ENCODE measurements around the gene DSCAML1.
"Not testable (repeated sequence)": the region's sequence is repeated elsewhere in the genome, so short reads cannot be mapped to it uniquely, and the experiment has no call there.

The DSCAML1 gene

DNA sequence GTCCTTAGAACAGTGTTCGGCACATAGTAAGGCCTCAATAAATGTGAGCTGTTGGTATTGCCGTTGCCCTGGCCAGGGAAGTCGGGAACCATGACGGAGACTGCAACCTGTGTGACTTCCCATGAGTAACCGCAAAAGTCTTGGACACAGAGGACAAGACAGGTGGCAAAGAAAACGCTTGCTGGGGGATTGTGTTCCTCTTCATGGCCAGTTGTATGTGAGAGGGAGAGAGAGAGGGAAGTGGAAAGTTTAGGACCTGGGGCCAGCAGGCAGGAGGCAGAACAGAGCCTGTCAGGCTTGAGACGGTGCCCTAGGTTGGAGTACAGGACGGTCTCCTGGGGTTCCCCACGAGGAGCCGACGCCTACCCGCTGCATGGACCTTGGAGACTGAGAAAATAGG is 379.2 kb downstream of the DSCAML1 start:
- DNase-seq, result no peak

DNA sequence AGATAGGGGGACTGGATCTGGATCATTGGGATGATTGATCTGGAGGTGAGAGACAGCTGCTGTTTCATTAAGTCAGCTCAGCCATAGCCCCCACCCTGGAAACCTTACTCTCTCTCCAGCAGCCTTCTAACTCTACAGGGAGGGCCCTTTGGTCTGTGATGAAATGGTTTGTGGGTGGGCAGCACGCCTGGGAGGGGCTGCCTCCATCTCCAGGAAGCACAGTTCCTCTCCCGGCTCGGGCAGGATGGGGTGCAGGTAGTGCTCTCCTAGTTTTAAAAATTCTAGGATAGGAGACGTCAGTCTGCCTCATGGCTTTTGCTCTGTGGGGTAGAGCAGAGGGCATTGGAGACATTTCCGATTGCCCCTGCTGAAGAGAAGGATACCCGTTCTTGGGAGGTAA is 379.7 kb downstream of the DSCAML1 start:
- no peak for DNase-seq

DNA sequence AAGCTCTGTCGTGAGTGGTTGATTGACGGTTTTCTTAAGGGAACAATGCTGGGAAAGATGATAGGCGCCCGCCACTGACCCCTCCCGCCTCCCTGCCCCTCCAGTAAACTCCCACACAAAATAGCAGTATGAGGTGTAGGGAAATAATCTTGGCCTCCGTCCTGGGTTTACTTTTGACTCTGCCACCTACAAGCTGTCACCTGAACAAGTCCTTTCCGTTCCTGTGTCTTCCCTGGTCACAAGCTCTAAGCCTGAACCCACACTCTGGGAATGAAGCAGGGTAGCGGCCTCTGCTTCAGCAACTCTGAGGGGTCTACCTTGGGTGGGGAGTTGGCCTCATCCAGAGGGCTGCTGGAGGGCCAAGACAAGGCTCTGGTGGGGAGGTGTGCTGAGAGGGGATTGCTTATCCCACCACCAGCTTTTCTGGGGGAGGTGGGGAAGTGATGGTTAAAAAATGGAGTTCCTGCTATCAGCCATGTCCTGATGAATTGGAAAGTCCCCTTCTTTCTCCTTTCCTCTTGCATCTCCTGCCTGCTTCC is 381.6 kb downstream of the DSCAML1 start:
- DNase-seq, result no peak

DNA sequence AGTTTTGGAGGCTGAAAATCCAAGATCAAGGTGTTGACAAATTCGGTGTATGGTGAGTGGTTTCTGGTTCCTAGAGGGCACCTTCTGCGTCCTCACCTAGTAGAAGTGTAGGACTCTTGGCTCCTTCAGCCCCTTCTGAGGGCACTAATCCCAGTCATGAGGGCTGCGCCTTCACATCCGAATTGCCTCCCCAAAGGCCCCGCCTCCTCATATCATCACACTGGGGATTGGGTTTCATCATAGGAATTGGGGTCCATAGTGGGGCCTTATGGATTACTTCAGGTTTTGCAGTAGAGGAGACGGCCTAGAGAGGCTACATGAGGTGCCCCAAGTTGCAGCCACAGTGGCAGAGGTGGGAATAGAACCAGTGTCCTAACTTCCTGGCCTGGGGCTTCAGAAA is 382.3 kb downstream of the DSCAML1 start:
- DNase-seq, result no peak

DNA sequence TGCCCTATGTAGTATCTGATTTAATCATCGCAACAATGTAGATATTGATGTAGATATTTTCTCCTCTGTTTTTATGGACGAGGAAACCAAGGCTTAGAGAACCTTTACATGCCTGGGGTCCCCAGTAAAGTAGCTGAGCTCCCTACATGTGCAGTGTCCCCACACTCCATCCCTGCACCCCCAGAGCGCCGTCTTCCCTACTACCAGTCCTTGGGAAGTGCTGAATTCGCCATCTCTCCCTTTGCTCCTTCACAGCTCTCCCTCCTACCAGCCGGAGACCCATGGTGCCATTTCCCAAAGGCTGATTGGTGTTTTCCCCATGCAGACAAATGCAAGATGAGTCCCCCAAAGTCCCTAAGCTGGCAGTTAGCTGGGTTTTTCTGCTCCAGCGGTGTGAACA is 383.4 kb downstream of the DSCAML1 start:
- no peak for DNase-seq

DNA sequence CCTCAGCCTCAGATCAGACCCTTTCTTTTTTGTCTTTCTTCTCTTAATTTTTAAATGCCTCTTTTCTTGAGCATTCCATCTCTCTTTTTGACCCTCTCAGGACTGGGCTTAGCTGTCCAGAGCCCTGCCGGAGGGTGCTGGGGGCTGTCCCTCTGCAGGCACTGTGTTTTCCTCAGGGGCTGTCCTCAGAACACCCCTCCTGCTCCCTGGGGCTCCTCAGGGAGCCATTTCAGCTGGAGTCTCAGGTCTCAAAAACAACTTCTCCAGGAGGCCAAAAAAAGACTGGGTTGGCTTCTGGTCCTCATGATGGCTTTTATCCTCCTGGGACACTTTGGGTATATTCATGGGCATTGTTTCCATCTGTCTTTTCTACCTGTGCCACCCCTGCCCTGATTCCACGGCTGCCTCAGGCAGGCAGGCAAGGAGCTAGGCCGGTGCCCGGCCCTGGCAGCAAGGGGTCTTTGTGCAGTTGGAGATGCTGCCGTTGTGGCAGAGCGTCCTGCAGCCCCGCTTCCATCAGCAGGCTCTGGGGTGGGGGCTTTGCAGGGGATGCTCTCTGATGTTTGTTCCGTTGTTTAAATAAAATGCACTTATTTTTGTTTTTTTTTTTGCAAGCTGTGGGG is 384.3 kb downstream of the DSCAML1 start:
- DNase-seq, result no peak

DNA sequence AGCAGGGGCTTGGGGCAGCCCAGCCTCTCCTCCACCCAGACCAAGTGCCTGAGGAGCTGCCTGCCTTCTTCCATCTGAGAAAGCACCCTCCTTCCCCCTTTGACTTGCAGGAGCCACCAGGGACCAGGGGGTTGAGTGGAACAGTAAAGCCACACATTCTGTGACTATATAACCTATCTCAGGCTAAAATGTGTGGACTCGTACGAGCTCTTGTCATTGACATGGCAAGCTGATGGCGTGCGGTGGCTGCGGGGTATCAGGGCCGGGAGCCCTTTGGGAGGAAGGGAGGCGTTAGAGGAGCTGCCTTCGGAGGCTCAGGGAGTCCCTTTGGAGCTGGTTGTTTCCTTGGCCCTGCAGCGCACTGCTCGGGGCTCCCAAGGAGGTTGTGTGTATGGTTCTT is 384.8 kb downstream of the DSCAML1 start:
- no peak for DNase-seq

DNA sequence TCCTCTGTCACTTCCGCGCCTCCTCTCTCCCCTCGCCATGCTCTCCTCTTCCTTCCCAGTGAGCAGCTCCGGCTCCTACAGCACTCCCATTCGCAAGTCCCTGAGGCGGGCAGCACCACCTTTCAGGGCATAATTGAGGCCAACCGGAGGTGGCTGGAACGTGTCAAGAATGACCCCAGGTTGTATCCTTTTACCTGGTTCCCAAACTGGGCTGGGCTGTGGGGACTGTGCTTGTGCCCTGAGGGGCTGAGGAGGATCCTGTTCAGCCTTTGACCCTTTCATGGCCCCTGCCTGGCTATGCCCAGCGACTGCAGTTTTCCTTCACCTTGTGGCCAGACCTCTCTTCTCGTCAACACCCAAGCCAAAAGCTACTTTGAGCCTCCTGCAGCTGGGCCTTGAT is 385.3 kb downstream of the DSCAML1 start:
- no peak for DNase-seq

DNA sequence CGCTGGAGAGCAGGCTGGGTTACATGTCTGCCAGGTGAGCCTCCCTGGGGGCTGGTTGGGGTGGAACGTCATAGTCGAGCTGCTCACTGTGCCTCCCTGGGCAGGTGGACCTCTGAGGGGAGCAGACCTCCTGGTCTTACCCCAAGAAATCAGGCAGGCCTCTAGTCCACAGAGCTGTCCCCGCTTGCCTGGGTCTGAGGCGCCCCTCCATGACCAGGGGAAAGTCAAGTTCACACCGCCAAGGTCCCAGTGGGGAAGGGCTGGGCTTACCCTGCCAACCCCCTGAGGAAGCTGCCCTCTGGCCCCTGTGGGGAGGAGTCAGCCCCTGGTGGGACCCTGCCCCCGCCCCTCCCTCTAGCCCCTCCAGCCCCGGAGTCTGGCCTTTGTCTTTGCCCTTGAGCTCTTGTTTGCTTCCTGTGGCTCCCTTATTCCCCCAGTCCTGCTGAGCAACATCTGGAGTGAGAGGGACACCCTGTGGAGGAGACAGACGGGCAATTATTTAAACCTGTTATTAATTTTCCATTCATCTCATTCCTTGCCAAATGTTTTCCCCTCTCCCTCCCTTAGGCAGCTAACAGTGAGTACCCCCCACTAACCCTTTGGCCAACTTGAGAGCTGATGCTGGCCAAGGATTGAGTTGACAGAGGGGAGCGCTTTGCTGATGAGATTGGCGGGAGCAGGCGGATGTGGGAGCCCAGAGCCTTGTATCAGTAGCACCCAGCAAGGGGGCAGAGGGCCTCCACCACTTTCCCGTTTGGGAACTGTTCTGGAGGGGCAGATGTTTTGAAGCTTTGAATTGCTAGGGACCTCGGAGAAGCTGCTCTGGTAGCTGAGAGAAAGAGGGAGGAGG is 385.9 kb downstream of the DSCAML1 start:
- no peak for DNase-seq

DNA sequence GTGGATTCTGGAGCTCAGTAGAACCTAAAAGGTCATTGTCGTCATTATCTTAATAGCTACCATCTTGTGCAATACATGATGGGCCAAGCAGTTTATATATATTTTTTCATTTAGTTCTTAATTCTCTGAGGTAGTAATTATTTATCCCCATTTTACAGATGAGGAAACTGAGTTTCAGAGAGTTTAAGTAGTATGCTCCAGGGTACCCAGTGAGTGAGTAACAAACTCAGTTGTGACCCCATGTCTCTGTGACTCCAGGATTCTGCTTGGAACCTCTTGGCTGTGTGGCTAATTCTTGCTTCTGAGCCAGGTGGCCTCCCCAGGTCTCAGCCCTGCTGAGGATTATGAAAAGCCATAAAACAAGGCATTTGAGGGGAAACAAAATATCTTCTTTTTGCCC is 386.8 kb downstream of the DSCAML1 start:
- DNase-seq, result no peak

DNA sequence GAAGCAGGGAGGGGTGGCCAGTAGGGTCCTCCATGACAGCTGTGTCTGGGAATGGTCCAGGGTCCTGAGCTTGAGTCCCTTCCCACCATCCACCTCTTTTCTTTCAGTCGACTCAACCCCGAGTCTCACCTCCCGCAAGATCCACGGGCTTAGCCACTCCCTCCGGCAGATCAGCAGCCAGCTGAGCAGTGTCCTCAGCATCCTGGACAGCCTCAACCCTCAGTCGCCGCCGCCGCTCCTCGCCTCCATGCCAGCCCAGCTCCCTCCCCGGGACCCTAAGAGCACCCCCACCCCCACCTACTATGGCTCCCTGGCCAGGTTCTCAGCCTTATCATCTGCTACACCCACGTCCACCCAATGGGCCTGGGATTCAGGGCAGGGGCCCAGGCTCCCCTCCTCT is 387.5 kb downstream of the DSCAML1 start:
- no peak for DNase-seq

DNA sequence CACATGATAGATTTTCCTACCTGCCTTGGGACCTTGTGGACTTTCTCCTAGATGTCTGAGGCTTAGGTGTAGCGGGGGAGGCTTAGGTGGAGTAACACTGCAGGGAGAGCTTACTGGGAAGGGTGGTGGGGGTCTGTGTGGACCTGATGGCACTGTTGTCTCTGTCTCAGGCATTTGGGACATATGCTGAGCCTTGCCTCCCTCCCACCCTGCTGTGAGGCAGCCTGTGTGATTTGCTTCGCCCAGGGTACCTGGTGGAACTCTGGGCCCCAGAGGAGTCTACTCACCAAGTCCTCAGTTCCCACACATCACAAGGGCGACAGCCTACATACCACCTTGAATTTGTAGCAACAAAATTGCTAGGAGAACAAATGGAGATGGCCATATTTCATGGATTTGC is 388.7 kb downstream of the DSCAML1 start:
- DNase-seq, result no peak

DNA sequence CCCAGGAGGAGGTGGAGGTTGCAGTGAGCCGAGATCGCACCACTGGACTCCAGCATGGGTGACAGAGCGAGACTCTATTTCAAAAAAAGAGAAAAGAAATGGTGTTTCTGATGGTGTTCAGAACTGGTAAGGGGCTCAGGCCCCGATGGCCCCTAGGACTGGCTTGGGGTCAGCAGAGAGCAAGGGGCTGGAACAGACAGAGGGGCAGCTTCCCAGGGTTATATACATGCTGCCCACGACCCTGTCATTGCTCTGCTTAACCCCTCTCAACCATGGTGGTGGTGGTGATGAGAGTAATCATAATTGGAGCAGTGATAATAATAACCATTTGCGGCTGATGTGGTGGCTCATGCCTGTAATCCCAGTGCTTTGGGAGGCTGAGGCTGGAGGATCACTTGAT is 390.0 kb downstream of the DSCAML1 start:
- no peak for DNase-seq

DNA sequence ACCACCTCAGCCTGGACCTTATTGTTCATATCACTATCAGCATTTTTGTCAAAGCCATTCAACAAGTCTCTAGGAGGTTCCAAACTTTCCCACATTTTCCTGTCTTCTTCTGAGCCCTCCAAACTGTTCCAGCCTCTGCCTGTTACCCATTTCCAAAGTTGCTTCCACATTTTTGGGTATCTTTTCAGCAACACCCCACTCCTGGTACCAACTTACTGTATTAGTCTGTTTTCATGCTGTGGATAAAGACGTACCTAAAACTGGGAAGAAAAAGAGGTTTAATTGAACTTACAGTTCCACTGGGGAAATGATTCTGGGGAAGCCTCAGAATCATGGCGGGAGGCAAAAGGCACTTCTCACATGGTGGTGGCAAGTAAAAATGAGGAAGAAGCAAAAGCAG is 391.1 kb downstream of the DSCAML1 start:
- DNase-seq, result peak; percentile 23

DNA sequence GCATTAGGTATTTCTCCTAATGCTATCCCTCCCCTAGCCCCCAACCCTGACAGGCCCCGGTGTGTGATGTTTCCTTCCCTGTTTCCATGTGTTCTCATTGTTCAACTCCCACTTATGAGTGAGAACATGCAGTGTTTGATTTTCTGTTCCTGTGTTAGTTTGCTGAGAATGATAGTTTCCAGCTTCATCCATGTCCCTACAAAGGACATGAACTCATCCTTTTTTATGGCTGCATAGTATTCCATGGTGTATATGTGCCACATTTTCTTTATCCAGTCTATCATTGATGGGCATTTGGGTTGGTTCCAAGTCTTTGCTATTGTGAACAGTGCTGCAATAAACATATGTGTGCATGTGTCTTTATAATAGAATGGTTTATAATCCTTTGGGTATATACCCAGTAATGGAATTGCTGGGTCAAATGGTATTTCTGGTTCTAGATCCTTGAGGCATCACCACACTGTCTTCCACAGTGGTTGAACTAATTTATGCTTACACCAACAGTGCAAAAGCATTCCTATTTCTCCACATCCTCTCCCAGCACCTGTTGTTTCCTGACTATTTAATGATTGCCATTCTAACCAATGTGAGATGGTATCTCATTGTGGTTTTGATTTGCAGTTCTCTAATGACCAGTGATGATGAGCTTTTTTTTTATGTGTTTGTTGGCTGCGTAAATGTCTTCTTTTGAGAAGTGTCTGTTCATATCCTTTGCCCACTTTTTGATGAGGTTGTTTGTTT is 397.7 kb downstream of the DSCAML1 start:
- DNase-seq, result not testable (repeated sequence)

DNA sequence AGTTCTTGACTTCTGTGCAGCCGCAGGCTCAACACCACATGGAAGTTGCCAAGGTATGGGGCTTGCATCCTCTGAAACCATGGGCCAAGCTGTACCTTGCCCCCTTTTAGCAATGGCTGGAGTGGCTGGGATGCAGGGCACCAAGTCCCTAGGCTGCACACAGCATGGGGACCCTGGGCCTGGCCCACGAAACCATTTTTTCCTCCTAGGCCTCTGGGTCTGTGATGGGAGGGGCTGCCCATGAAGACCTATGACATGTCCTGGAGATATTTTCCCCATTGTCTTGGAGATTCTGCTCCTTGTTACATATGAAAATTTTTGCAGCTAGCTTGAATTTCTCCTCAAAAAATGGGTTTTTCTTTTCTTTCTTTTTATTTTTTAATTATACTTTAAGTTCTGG is 398.4 kb downstream of the DSCAML1 start:
- not testable (repeated sequence) for DNase-seq

DNA sequence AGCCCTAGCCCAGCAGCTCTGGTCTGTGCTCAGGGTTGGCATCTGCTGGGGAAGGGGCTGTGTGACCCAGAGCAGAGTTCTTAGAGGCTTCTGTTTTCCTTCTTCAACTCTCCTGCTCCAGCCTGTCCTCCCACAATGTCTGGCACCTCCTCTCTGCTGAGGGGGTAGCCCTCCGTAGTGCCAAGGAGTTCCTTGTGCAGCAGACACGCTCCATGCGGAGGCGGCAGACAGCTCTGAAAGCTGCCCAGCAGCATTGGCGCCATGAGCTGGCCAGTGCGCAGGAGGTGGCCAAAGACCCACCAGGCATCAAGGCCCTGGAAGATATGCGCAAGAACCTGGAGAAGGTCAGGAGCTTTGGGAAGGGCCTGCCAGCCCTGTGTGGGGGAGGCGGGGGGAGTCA is 400.0 kb downstream of the DSCAML1 start:
- no peak for DNase-seq

DNA sequence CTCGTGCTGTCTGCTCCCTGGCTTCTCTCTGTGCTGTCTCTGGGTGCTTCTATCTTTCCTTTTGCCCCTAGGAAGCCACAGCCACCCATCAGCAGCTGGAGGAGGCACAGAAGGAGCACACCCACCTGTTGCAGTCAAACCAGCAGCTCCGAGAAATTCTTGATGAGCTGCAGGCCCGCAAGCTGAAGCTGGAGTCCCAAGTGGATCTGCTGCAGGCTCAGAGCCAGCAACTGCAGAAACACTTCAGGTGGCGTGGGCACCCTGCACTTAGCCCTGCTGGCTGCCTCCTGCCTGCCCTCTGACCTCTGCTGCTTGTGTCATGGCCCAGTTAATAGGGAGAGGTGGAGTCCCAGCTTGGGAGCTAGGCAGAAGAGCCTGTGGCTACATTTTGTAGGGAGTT is 401.5 kb downstream of the DSCAML1 start:
- no peak for DNase-seq

DNA sequence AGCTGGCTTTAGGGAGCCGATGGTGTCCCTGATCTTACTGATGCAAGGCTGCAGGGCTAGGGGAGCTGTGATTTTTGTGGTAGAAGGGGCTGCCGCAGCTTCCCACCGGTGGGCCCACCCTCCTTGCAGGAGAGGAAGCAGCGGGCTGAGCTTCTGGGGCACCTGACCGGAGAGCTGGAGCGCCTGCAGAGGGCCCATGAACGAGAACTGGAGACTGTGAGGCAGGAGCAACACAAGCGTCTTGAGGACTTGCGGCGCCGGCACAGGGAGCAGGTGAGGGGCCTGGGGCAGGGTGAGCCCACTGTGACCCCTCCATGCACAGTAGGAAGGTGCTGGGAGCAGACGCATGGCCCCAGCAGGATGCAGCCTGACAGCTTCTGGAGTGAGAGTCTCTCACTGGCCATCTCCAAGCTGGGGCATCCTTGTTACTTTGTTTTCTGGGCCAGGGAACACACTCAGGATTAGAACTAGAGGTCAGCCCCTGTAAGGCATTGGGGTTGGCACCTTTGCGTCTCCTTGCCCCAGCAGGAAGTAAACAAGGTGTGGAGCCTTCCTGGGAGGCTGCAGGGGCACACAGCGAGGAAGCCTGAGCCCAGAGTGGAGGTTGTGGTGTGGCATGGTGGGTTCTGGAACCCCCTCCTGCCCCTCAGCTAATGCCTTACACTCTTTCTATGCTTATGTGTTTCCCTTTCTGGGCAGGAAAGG is 402.6 kb downstream of the DSCAML1 start:
- no peak for DNase-seq

DNA sequence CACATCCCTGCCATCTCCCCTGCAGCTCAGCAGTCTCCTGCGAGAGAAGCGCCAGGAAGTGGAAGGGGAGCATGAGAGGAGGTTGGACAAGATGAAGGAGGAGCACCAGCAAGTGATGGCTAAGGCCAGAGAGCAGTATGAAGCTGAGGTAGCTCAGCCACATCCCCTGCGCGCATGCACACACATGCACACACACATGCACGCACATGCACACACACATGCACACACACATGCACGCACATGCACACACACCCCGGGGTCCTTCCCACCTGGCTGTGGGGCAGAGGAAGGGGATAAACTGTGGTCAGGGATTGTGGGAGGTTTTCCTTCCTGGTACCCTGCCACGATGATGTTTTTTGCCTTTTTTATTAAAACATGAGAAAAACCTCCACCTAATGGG is 404.0 kb downstream of the DSCAML1 start:
- no peak for DNase-seq

DNA sequence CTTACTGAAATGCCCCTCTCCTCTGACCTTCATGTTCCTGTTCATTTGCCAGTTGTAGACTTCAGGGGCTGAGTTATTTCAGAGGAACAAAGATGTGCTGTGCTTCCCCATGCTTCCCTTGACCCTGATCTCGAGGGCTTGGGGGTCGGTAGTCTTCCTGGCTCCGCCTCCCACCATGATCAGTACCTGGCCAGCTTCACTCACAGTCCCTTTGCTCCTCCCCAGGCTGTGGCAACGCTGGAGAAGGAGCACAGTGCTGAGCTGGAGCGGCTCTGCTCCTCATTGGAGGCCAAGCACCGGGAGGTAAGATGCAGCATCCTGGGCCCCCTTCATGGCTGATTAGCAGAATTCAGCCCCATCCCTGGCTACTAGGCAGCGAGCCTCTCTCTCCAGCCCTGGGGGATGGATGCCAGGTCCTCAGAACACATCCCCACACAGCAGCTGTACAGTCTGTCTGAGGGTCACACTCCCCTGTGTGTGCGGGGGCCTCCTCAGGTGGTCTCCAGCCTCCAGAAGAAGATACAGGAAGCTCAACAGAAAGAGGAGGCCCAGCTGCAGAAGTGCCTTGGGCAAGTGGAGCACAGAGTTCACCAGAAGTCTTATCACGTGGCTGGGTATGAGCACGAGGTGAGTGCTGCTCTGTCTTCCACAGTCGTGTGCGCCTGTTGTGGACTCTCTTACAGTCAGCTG is 404.9 kb downstream of the DSCAML1 start:
- DNase-seq, result peak; percentile 24

DNA sequence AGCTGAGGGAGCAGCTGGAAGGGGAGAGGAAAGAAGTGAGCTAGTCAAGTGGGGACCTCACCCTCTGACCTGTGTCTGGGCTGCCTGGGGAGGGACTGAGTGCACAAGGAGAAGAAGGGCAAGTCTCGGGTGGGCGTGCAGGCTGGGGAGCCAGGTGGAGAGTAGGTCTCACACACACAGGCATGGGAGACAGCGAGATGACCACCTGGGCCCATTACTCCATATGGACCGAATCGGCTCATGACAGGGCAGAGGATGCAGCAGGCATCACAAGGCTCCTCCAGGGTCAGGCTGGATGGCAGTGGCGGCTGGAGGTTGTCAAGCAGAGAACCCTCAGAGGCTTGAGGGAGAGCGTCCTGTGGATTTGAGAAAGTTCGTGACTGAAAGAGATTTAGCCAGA is 405.8 kb downstream of the DSCAML1 start:
- no peak for DNase-seq

Data from MV-4-11 (cell line).